DOHH2 (cell line): ENCODE results near the gene SMIM22.

Source experiments
- H3F3A ChIP-seq: fragments of 200-600 bp; sonication (generic), shearing (Covaris generic); 2 replicates; pipeline ENCODE4 v1.6.0; 2016; ENCODE audit warnings: antibody characterized with exemption, mild to moderate bottlenecking; ENCODE audit not compliant: control insufficient read depth, insufficient read depth
- H3K27ac ChIP-seq: fragments of 200-600 bp; sonication (generic); 2 replicates; pipeline ENCODE4 v1.5.1; 2014; ENCODE audit warnings: low read depth, mild to moderate bottlenecking, low read length, moderate library complexity
- H3K27me3 ChIP-seq: fragments of 200-600 bp; sonication (generic); 2 replicates; pipeline ENCODE4 v1.6.1; 2014; ENCODE audit warnings: mild to moderate bottlenecking, low read length, mixed read lengths; ENCODE audit not compliant: control insufficient read depth
- H3K36me3 ChIP-seq: fragments of 200-600 bp; sonication (generic); 2 replicates; pipeline ENCODE4 v1.6.1; 2014; ENCODE audit warnings: mild to moderate bottlenecking, low read length, moderate library complexity, mixed read lengths; ENCODE audit not compliant: control insufficient read depth
- H3K4me1 ChIP-seq: fragments of 200-600 bp; sonication (generic); 2 replicates; pipeline ENCODE4 v1.6.1; 2014; ENCODE audit warnings: mild to moderate bottlenecking, low read length, mixed read lengths; ENCODE audit not compliant: control insufficient read depth
- H3K4me2 ChIP-seq: fragments of 200-600 bp; sonication (generic); 2 replicates; pipeline ENCODE4 v1.6.0; 2014; ENCODE audit warnings: mild to moderate bottlenecking, low read length, moderate library complexity
- H3K4me3 ChIP-seq: fragments of 200-600 bp; sonication (generic); 2 replicates; pipeline ENCODE4 v1.5.1; 2014; ENCODE audit warnings: mild to moderate bottlenecking, low read length, mixed read lengths
- H3K79me2 ChIP-seq: fragments of 200-600 bp; sonication (generic); 2 replicates; pipeline ENCODE4 v1.6.1; 2014; ENCODE audit warnings: mild to moderate bottlenecking, low read length, mixed read lengths; ENCODE audit not compliant: control insufficient read depth
- H3K9me2 ChIP-seq: fragments of 200-600 bp; sonication (generic); replicated peaks from 2 replicates; pipeline ENCODE4 v1.6.1; 2014; ENCODE audit warnings: mild to moderate bottlenecking, low read length, mixed read lengths; ENCODE audit not compliant: control insufficient read depth
- H3K9me3 ChIP-seq: fragments of 200-600 bp; sonication (generic); 2 replicates; pipeline ENCODE4 v1.6.1; 2014; ENCODE audit warnings: antibody characterized with exemption, low read length, mixed read lengths; ENCODE audit not compliant: control insufficient read depth, insufficient read depth
- H4K20me1 ChIP-seq: fragments of 200-600 bp; sonication (generic); 2 replicates; pipeline ENCODE4 v1.6.0; 2014; ENCODE audit warnings: low read depth, mild to moderate bottlenecking, antibody characterized with exemption, low read length, moderate library complexity; ENCODE audit not compliant: control insufficient read depth, insufficient read depth
- EZH2phosphoT487 ChIP-seq: fragments of 200-600 bp; sonication (generic); IDR thresholded peaks from 2 replicates; pipeline ENCODE4 v1.6.1; 2017; ENCODE audit warnings: borderline replicate concordance, mild to moderate bottlenecking, antibody characterized with exemption, low read length, moderate library complexity, mixed read lengths
- TF ChIP-seq, protein P1 (sequence below): fragments of 200-600 bp; sonication (generic); IDR thresholded peaks from one replicate; pipeline ENCODE4 v1.5.1; 2014; ENCODE audit warnings: antibody characterized with exemption, mild to moderate bottlenecking, low read depth, low read length; ENCODE audit not compliant: poor library complexity, severe bottlenecking

SMIM22 gene

DNA sequence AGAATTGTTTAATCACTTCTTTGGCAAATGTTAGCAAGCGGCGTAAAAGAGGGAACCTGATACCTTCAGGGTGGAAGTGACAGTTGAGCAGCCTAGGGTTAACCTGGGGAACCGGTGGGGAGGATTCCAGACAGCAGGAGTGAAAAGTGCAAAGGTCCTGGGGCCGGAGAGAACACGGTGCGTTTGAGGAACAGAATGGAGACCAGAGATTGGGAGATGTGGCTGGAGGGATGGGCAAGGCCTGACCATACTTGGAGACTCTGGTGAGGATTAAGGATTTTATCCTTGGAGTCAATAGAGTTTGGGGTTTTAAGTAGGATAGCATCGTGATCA is 25.9 kb upstream of the SMIM22 start:
- Histone ChIP-seq H3K4me1 (peaks cover 28% of the 10 kb centered on the region), H3F3A (peaks cover 15% of the 10 kb centered on the region), H3K36me3 (peaks cover 11% of the 10 kb centered on the region), H3K4me3 (peak overlapping the region; percentile 87), H3K27ac (no peak overlapping the region), H3K9me2 (no peaks in the 10 kb centered on the region), H4K20me1 (no peaks in the 10 kb centered on the region), H3K79me2 (peaks cover 22% of the 10 kb centered on the region), H3K4me2 (peak overlapping the region; percentile 88), H3K27me3 (no peaks in the 10 kb centered on the region), H3K9me3 (no peaks in the 10 kb centered on the region)
- TF ChIP-seq, protein P1, sequence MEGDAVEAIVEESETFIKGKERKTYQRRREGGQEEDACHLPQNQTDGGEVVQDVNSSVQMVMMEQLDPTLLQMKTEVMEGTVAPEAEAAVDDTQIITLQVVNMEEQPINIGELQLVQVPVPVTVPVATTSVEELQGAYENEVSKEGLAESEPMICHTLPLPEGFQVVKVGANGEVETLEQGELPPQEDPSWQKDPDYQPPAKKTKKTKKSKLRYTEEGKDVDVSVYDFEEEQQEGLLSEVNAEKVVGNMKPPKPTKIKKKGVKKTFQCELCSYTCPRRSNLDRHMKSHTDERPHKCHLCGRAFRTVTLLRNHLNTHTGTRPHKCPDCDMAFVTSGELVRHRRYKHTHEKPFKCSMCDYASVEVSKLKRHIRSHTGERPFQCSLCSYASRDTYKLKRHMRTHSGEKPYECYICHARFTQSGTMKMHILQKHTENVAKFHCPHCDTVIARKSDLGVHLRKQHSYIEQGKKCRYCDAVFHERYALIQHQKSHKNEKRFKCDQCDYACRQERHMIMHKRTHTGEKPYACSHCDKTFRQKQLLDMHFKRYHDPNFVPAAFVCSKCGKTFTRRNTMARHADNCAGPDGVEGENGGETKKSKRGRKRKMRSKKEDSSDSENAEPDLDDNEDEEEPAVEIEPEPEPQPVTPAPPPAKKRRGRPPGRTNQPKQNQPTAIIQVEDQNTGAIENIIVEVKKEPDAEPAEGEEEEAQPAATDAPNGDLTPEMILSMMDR, result no peak
- no peak for TF ChIP-seq EZH2phosphoT487

DNA sequence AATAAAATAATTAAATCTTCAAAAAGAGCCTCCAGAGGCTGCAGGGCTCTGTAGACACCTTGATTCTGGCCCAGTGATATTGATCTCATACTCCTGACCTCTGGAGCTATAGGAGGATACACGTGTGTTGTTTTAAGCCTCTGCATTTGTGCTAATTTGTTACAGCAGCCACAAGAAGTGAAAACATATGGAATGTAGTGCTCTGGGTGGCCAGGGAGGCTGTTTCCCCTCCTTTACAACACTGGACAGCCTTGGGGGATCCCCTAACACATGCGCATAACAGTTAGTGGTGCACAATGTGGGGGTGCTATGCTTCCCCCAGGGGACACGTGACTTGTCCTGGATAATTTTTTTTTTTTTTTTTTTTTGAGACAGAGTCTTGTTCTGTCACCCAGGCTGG is 23.5 kb upstream of the SMIM22 start:
- TF ChIP-seq, protein P1, result no peak
- TF ChIP-seq EZH2phosphoT487, result no peak
- peaks cover 16% of the 10 kb centered on the region for H3K4me1 ChIP-seq
- no peak overlapping the region for H3K27ac ChIP-seq
- H3F3A ChIP-seq, result peaks cover 15% of the 10 kb centered on the region
- H3K4me3 ChIP-seq, result no peak overlapping the region
- H3K27me3 ChIP-seq, result no peaks in the 10 kb centered on the region
- no peaks in the 10 kb centered on the region for H3K9me2 ChIP-seq
- H3K79me2 ChIP-seq, result peaks cover 3% of the 10 kb centered on the region
- H3K4me2 ChIP-seq, result no peak overlapping the region
- no peaks in the 10 kb centered on the region for H4K20me1 ChIP-seq
- no peaks in the 10 kb centered on the region for H3K36me3 ChIP-seq
- H3K9me3 ChIP-seq, result no peaks in the 10 kb centered on the region

DNA sequence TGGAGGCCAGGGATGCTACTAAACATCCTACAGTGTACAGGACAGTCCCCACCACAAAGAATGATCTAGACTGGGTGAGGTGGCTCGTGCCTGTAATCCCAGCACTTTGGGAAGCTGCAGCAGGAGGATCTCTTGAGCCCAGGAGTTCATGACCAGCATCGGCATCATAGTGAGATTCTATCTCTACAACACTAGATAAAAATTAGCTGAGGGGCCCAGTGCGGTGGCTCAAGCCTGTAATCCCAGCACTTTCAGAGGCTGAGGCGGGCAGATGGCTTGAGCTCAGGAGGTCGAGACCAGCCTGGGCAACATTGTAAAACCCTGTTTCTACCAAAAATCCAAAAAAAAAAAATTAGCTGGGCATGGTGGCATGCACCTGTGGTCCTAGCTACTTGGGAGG is 22.8 kb upstream of the SMIM22 start:
- Histone ChIP-seq H3K27me3 (no peaks in the 10 kb centered on the region), H3K79me2 (no peaks in the 10 kb centered on the region), H3K9me2 (no peaks in the 10 kb centered on the region), H3K4me1 (peaks cover 16% of the 10 kb centered on the region), H3F3A (peaks cover 15% of the 10 kb centered on the region), H3K36me3 (no peaks in the 10 kb centered on the region), H3K9me3 (no peaks in the 10 kb centered on the region), H4K20me1 (no peaks in the 10 kb centered on the region), H3K4me2 (no peak overlapping the region), H3K4me3 (no peak overlapping the region), H3K27ac (no peak overlapping the region)
- TF ChIP-seq, protein P1, result no peak

DNA sequence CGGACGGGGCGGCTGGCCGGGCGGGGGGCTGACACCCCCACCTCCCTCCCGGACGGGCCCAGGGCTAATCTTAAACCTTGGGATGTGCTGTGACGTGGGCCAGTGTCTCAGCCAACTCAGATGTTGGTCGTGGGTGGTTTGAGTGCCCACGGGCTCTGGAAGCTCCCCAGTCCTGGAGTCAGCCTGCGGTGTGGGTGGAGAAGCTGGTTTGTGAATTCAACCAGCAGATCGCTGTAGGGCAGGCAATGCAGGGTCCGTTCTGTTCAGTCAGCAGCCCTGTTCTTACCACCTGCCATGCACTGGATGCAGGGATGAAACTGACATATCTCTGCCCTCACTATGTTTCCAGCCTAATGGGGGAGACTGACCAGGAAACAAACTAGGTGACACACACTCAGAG is 20.2 kb upstream of the SMIM22 start:
- Histone ChIP-seq H3K4me3 (no peak overlapping the region), H3K9me2 (no peaks in the 10 kb centered on the region), H3K4me2 (no peak overlapping the region), H3F3A (peaks cover under 1% of the 10 kb centered on the region), H4K20me1 (no peaks in the 10 kb centered on the region), H3K27ac (no peak overlapping the region), H3K27me3 (no peaks in the 10 kb centered on the region), H3K36me3 (no peaks in the 10 kb centered on the region), H3K9me3 (no peaks in the 10 kb centered on the region), H3K79me2 (no peaks in the 10 kb centered on the region), H3K4me1 (no peaks in the 10 kb centered on the region)
- TF ChIP-seq, protein P1, result no peak
- no peak for TF ChIP-seq EZH2phosphoT487
